Heart left ventricle (tissue), 13 donors: ENCODE measurements around the gene SLC35F1.

Source experiments
- CTCF ChIP-seq, 12 donors: fragments of 200-600 bp; sonication (generic) in 4 of 12; IDR thresholded peaks; one replicate each; pipeline versions ENCODE4 v1.5.0 to v1.8.0; 2018 to 2022; ENCODE audit warnings: antibody characterized with exemption in 12 of 12, mild to moderate bottlenecking in 5 of 12
- POLR2A ChIP-seq, 2 donors: fragments of 450-650 bp; IDR thresholded peaks; one replicate each; pipeline ENCODE4 v1.6.1; 2017; ENCODE audit warnings: antibody characterized with exemption in 2 of 2, mild to moderate bottlenecking in 2 of 2, moderate library complexity in 2 of 2
- donor health status: ischemic (EF 13 %, LVEDD 7.1; RV severe dilation, severe dysfunction).
- donor health status: DM: no; HTN: yes; CAD: no.
- donor health status: DM: no; HTN: no; CAD: no.
- donor health status: ischemic (EF 25% LVEDD 6.9; RV normal size, moderate dysfunction).
- donor health status: ischemic (EF 25% LVEDD 5.7; RV mildly dilated, moderate dysfunction).
- donor health status: ischemic (EF 35%, LVEDD 5.7; RV mildly dilated, moderate dysfunction).
- donor health status: nonischemic (EF 11% LVEDD 7.7; RV severe dilation, severe dysfunction).
- donor health status: DM: yes; HTN: yes; CAD: no.
- donor health status: PGD.
- donor health status: ischemic (EF 29% LVEDD 5.4; RV normal size, mild dysfunction).
- donor health status: nonischemic (EF 23%, LVEDD 6.1; RV moderate dilation, normal function).

- TF ChIP-seq CTCF (IDR thresholded peaks at IDR 0.05): no peak
- no peak for TF ChIP-seq POLR2A (IDR thresholded peaks at IDR 0.05)
Observed at GRCh38 chr6:118206221-118206620, 299.2 kb downstream of the SLC35F1 start.
